OCI-LY3 (cell line): Measurements from ENCODE around the gene YY2.

Experiments used
- EZH2phosphoT487 ChIP-seq: fragments of 200-600 bp; shearing (Covaris generic); IDR thresholded peaks from 2 replicates; pipeline ENCODE4 v1.6.1; 2018; ENCODE audit warnings: antibody characterized with exemption, mixed run types, low read depth
- TF ChIP-seq, protein P1 (sequence below): fragments of 200-600, 300-600 bp; sonication (generic); IDR thresholded peaks from 2 replicates; pipeline ENCODE4 v1.5.1; 2014; ENCODE audit warnings: antibody characterized with exemption, low read length, low read depth

DNA sequence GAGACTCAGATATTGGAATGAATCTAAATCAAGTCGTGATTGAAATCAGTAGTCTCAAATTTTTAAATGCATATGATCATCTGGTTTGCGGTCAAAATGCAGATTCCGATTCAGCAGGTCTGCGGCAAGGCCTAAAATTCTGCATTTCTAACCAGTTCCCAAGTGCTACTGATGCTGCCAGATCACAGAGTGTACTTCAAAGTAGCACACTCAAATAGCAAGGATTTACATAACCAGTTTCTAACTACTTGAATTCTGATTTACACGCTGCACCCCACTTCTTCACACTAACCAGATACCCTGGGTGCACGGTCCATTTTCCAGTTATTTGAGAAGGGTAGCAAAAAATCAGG lies 15.6 kb upstream of the YY2 start:
- TF ChIP-seq, protein P1, sequence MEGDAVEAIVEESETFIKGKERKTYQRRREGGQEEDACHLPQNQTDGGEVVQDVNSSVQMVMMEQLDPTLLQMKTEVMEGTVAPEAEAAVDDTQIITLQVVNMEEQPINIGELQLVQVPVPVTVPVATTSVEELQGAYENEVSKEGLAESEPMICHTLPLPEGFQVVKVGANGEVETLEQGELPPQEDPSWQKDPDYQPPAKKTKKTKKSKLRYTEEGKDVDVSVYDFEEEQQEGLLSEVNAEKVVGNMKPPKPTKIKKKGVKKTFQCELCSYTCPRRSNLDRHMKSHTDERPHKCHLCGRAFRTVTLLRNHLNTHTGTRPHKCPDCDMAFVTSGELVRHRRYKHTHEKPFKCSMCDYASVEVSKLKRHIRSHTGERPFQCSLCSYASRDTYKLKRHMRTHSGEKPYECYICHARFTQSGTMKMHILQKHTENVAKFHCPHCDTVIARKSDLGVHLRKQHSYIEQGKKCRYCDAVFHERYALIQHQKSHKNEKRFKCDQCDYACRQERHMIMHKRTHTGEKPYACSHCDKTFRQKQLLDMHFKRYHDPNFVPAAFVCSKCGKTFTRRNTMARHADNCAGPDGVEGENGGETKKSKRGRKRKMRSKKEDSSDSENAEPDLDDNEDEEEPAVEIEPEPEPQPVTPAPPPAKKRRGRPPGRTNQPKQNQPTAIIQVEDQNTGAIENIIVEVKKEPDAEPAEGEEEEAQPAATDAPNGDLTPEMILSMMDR: no peak
- TF ChIP-seq EZH2phosphoT487: no peak
